WI38 (cell line): Measurements from ENCODE around the gene COX7C.

Experiments
- H3K4me3 ChIP-seq: 2 replicates; pipeline ENCODE4 v1.5.1; 2011; ENCODE audit warnings: low read depth, mild to moderate bottlenecking, control low read depth, low read length
- TF ChIP-seq, protein P1 (sequence below): IDR thresholded peaks from 2 replicates; pipeline ENCODE4 v1.5.1; 2012; ENCODE audit warnings: low read depth, mild to moderate bottlenecking, control low read depth, low read length

The COX7C gene

DNA sequence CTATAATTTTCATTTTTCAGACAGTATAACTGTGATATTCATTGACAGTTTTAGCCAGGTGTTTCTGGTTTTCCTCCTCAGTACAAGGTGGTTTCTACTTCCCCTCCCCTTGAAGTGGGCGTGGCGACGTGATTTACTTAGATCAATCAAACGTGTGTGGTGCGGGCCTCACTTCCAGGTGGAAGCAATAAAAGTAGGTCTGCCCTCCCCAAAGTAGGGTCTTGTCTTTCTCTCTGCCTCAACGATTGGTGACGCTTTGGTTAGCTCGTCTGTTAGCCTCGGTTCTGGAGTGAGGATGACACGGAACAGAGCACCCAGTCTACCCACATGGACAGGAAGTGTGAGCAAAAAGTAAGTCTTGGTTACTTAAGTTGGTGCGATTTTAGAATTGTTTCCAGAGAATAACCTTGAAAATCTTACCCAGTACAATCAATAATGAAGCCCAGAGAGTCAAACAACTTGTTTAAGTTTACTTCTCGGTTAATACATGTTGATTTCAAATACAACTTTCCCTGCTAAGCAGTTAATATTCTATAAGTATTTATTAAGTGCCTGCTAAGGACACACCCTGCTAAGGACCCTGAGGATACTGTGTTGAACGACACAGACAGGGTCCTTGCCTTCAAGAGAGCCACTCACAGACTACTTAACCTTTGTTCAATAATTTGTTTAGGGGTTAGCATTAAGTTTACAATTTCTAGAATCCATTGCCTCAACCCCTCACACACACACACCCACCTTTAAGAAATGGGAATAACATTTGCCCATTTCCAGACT lies 48.4 kb downstream of the COX7C start:
- TF ChIP-seq, protein P1, sequence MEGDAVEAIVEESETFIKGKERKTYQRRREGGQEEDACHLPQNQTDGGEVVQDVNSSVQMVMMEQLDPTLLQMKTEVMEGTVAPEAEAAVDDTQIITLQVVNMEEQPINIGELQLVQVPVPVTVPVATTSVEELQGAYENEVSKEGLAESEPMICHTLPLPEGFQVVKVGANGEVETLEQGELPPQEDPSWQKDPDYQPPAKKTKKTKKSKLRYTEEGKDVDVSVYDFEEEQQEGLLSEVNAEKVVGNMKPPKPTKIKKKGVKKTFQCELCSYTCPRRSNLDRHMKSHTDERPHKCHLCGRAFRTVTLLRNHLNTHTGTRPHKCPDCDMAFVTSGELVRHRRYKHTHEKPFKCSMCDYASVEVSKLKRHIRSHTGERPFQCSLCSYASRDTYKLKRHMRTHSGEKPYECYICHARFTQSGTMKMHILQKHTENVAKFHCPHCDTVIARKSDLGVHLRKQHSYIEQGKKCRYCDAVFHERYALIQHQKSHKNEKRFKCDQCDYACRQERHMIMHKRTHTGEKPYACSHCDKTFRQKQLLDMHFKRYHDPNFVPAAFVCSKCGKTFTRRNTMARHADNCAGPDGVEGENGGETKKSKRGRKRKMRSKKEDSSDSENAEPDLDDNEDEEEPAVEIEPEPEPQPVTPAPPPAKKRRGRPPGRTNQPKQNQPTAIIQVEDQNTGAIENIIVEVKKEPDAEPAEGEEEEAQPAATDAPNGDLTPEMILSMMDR: no peak

DNA sequence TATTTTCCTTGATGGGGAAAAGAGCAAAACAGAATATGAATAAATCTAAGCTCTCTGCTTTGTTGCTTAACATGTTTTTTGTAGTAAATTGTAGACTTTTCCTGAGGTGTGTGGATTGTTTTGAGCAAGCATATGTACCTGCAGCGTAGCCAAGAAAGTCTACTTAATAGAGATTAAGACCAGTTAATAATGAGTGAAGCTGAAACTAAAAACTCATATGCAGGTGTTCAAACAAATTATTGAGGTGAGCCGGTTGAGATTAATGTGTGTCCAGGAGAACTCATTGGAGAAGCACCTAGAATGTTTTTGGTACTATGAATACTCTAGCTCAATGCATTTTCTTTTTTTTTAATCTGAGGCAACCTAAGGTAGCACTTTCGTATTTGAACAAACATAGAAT lies 49.2 kb downstream of the COX7C start:
- TF ChIP-seq, protein P1: no peak
- no peak overlapping the region for H3K4me3 ChIP-seq

More for the DNA sequence above, 48.4 kb downstream of the COX7C start:
- H3K4me3 ChIP-seq: no peak overlapping the region
